ENCODE measurements around the gene NXPE3.

DNA sequence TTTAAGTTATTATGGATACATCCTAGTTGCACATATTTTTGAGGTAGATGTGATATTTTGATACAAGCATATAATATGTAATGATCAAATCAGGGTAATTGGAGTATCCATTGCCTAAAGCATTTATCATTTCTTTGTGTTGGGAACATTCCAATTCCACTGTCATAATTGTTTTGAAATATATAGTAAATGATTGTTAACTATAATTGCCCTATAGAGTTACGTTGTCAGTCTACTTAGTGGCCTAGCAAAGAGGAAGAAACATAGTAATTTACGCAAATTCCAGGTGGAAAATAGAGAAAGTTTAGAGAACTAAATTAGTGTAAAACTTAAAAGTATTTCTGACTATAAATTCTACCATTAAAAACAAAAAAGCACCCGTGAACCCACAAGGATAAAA is 24.9 kb downstream of the NXPE3 start:
- TF ChIP-seq, protein P1, sequence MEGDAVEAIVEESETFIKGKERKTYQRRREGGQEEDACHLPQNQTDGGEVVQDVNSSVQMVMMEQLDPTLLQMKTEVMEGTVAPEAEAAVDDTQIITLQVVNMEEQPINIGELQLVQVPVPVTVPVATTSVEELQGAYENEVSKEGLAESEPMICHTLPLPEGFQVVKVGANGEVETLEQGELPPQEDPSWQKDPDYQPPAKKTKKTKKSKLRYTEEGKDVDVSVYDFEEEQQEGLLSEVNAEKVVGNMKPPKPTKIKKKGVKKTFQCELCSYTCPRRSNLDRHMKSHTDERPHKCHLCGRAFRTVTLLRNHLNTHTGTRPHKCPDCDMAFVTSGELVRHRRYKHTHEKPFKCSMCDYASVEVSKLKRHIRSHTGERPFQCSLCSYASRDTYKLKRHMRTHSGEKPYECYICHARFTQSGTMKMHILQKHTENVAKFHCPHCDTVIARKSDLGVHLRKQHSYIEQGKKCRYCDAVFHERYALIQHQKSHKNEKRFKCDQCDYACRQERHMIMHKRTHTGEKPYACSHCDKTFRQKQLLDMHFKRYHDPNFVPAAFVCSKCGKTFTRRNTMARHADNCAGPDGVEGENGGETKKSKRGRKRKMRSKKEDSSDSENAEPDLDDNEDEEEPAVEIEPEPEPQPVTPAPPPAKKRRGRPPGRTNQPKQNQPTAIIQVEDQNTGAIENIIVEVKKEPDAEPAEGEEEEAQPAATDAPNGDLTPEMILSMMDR (IDR thresholded peaks at IDR 0.05; ENCODE audit: low read depth, low read length), result no peak
- TF ChIP-seq, protein P2, sequence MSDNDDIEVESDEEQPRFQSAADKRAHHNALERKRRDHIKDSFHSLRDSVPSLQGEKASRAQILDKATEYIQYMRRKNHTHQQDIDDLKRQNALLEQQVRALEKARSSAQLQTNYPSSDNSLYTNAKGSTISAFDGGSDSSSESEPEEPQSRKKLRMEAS (IDR thresholded peaks at IDR 0.05; ENCODE audit: low read depth, low read length), result no peak
- TF ChIP-seq MYC (IDR thresholded peaks at IDR 0.05; ENCODE audit: low read depth, low read length), result no peak

Data from NB4 (cell line).